Cardiac muscle cell (in vitro differentiated cells and primary cell): Measurements from ENCODE around the gene UGT1A3. TPM values are rescaled to one million over a fixed set of nuclear protein-coding genes. Genes with fewer than 3 reads are reported as not detected.

Experiments used
- DNase-seq, 2 donors: peaks; one replicate each; pipeline versions ENCODE4 v3.0.0 to v3.0.0-alpha.2; 2010 to 2017; ENCODE audit warnings: low read depth in 1 of 2, low spot score in 1 of 2
- H3K27ac ChIP-seq: fragments of 200-600 bp; sonication (generic); 2 replicates; pipeline ENCODE4 v1.5.1; 2016
- H3K27me3 ChIP-seq: fragments of 200-600 bp; sonication (generic); 2 replicates; pipeline ENCODE4 v1.6.0; 2016; ENCODE audit warnings: control low read depth
- H3K36me3 ChIP-seq: fragments of 200-600 bp; sonication (generic); 2 replicates; pipeline ENCODE4 v1.5.1; 2016; ENCODE audit warnings: control low read depth
- H3K4me1 ChIP-seq: fragments of 200-600 bp; sonication (generic); 2 replicates; pipeline ENCODE4 v1.8.1; 2017; ENCODE audit warnings: low read depth, mild to moderate bottlenecking, mixed run types
- H3K4me3 ChIP-seq: fragments of 200-600 bp; sonication (generic); 2 replicates; pipeline ENCODE4 v1.5.1; 2016; ENCODE audit warnings: mild to moderate bottlenecking
- H3K9me3 ChIP-seq: fragments of 200-600 bp; sonication (generic); 2 replicates; pipeline ENCODE4 v1.5.1; 2017; ENCODE audit warnings: low read depth, mild to moderate bottlenecking, control low read depth
- polyA plus RNA-seq: library from polyadenylated mRNA; unstranded; fragments of >200 nt; fragmentation: Nextera tagmentation; extraction: Ambion mirVana; gene quantifications from 2 replicates; pipeline ENCODE4 v1.2.1, GENCODE V29; 2016
- total RNA-seq: library from RNA; depleted of rRNA; stranded (reverse); fragments of >200 nt; gene quantifications from 2 replicates; pipeline ENCODE4 v1.2.3, GENCODE V29; 2016
- TF ChIP-seq, protein P1 (sequence below): IDR thresholded peaks from 2 replicates; pipeline ENCODE4 v1.5.1; 2012; ENCODE audit warnings: low read depth, mild to moderate bottlenecking, low read length

UGT1A3 gene
- total and polyA plus RNA-seq, 2 experiments from 2014 or later: not detected

DNA sequence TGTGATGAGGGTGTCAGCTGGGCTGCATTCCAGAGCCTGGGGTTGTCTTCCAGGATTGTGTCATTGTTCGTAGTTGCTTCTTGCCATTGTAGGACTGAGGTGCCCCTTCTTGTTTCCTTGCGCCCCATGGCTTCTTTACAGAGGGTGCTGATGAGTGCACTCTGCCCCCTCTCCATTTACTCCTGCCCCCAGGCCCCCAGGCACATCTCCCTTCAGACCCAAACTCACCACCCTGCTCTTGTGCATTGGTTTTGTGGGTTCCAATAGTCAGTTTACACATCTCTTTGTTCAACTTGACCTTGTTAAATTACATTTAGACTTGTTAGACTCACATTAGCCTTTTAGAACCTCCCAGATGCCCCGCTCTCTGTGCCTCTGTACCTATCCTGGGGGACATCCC, 92.4 kb downstream of the UGT1A3 start:
- H3K9me3 ChIP-seq: no peaks in the 10 kb centered on the region
- no peak overlapping the region for H3K4me3 ChIP-seq
- H3K27me3 ChIP-seq: no peaks in the 10 kb centered on the region
- H3K4me1 ChIP-seq: no peaks in the 10 kb centered on the region
- H3K36me3 ChIP-seq: no peaks in the 10 kb centered on the region
- H3K27ac ChIP-seq: no peak overlapping the region
- TF ChIP-seq, protein P1, sequence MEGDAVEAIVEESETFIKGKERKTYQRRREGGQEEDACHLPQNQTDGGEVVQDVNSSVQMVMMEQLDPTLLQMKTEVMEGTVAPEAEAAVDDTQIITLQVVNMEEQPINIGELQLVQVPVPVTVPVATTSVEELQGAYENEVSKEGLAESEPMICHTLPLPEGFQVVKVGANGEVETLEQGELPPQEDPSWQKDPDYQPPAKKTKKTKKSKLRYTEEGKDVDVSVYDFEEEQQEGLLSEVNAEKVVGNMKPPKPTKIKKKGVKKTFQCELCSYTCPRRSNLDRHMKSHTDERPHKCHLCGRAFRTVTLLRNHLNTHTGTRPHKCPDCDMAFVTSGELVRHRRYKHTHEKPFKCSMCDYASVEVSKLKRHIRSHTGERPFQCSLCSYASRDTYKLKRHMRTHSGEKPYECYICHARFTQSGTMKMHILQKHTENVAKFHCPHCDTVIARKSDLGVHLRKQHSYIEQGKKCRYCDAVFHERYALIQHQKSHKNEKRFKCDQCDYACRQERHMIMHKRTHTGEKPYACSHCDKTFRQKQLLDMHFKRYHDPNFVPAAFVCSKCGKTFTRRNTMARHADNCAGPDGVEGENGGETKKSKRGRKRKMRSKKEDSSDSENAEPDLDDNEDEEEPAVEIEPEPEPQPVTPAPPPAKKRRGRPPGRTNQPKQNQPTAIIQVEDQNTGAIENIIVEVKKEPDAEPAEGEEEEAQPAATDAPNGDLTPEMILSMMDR: no peak
- DNase-seq: no peak

GRCh38 chr2:233821709-233822100, 92.9 kb downstream of the UGT1A3 start:
- H3K9me3 ChIP-seq: no peaks in the 10 kb centered on the region
- no peak overlapping the region for H3K27ac ChIP-seq
- no peaks in the 10 kb centered on the region for H3K4me1 ChIP-seq
- H3K36me3 ChIP-seq: no peaks in the 10 kb centered on the region
- DNase-seq: no peak
- no peak overlapping the region for H3K4me3 ChIP-seq
- TF ChIP-seq, protein P1: no peak
- no peaks in the 10 kb centered on the region for H3K27me3 ChIP-seq

- H3K4me3 ChIP-seq: no peak overlapping the region
- no peak for DNase-seq
- TF ChIP-seq, protein P1: no peak
- H3K4me1 ChIP-seq: no peaks in the 10 kb centered on the region
- no peaks in the 10 kb centered on the region for H3K9me3 ChIP-seq
- H3K27ac ChIP-seq: no peak overlapping the region
- no peaks in the 10 kb centered on the region for H3K36me3 ChIP-seq
- H3K27me3 ChIP-seq: no peaks in the 10 kb centered on the region
These were observed 93.4 kb downstream of the UGT1A3 start for GRCh38 chr2:233822101-233822771.

Other genes starting within 250 kb of the UGT1A3 start
- gene USP40, start 162.3 kb upstream of the UGT1A3 start, total RNA-seq: 21.7 and 23.6 TPM in 2 replicates
- 12.7 and 14.0 TPM in 2 replicates for gene USP40, start 162.3 kb upstream of the UGT1A3 start, polyA plus RNA-seq
- gene UGT1A8, start 111.4 kb upstream of the UGT1A3 start, total RNA-seq: not detected in 2 replicates
- gene UGT1A8, start 111.4 kb upstream of the UGT1A3 start, polyA plus RNA-seq: not detected in 2 replicates
- gene UGT1A10, start 92.6 kb upstream of the UGT1A3 start, total RNA-seq: not detected in 2 replicates
- not detected in 2 replicates for gene UGT1A10, start 92.6 kb upstream of the UGT1A3 start, polyA plus RNA-seq
- gene UGT1A9, start 57.1 kb upstream of the UGT1A3 start, total RNA-seq: not detected in 2 replicates
- not detected in 2 replicates for gene UGT1A9, start 57.1 kb upstream of the UGT1A3 start, polyA plus RNA-seq
- gene UGT1A7, start 47.1 kb upstream of the UGT1A3 start, total RNA-seq: not detected in 2 replicates
- not detected in 2 replicates for gene UGT1A7, start 47.1 kb upstream of the UGT1A3 start, polyA plus RNA-seq
- gene UGT1A6, start 36.2 kb upstream of the UGT1A3 start, total RNA-seq: not detected in 2 replicates
- not detected in 2 replicates for gene UGT1A6, start 36.2 kb upstream of the UGT1A3 start, polyA plus RNA-seq
- gene UGT1A5, start 16.1 kb upstream of the UGT1A3 start, total RNA-seq: not detected in 2 replicates
- not detected in 2 replicates for gene UGT1A5, start 16.1 kb upstream of the UGT1A3 start, polyA plus RNA-seq
- not detected in 2 replicates for gene UGT1A4, start 10.3 kb upstream of the UGT1A3 start, total RNA-seq
- gene UGT1A4, start 10.3 kb upstream of the UGT1A3 start, polyA plus RNA-seq: not detected in 2 replicates
- not detected in 2 replicates for gene UGT1A1, start 31.2 kb downstream of the UGT1A3 start, total RNA-seq
- not detected in 2 replicates for gene UGT1A1, start 31.2 kb downstream of the UGT1A3 start, polyA plus RNA-seq
- 0.12 TPM in 1 of 2 replicates, not detected in the other for gene MROH2A, start 49.3 kb downstream of the UGT1A3 start, total RNA-seq
- 0.69 TPM in 1 of 2 replicates, not detected in the other for gene MROH2A, start 49.3 kb downstream of the UGT1A3 start, polyA plus RNA-seq
- gene HJURP, start 125.5 kb downstream of the UGT1A3 start, total RNA-seq: 14.3 and 53.3 TPM in 2 replicates
- gene HJURP, start 125.5 kb downstream of the UGT1A3 start, polyA plus RNA-seq: 8.0 and 36.3 TPM in 2 replicates
- gene TRPM8, start 188.3 kb downstream of the UGT1A3 start, total RNA-seq: 0.83 TPM in 1 of 2 replicates, not detected in the other
- gene TRPM8, start 188.3 kb downstream of the UGT1A3 start, polyA plus RNA-seq: not detected in 2 replicates